ENCODE measurements around the gene TBC1D5.

The TBC1D5 gene

GRCh38 chr3:17232442-17232841 lies 510.0 kb downstream of the TBC1D5 start:
- H2BK120ac ChIP-seq (ENCODE audit: low read depth, low read length), result no peak overlapping the region
- no peak overlapping the region for H3K4me2 ChIP-seq (ENCODE audit: low read length, poor library complexity, severe bottlenecking)
- H2BK5ac ChIP-seq (ENCODE audit: low read depth, low read length, poor library complexity, severe bottlenecking), result no peak overlapping the region
- no peak overlapping the region for H2AK5ac ChIP-seq (ENCODE audit: low read length, severe bottlenecking)
- H3K27ac ChIP-seq (ENCODE audit: low read length, poor library complexity, severe bottlenecking), result no peak overlapping the region
- H2BK12ac ChIP-seq (ENCODE audit: low read length in 2 of 2), result no peak overlapping the region
- H3K4me3 ChIP-seq (ENCODE audit: insufficient read depth in 1 of 2, low read depth in 1 of 2, low read length in 2 of 2), result no peak overlapping the region
- H3K4me1 ChIP-seq (ENCODE audit: control insufficient read depth, insufficient read depth, low read depth, low read length), result no peaks in the 10 kb centered on the region
- no peak overlapping the region for H4K91ac ChIP-seq (ENCODE audit: low read length)
- no peak overlapping the region for H4K8ac ChIP-seq (ENCODE audit: low read length)
- H3K4ac ChIP-seq (ENCODE audit: low read depth in 1 of 2, low read length in 2 of 2), result no peak overlapping the region
- H3K23ac ChIP-seq (ENCODE audit: low read length in 2 of 2), result no peak overlapping the region
- no peak overlapping the region for H2AFZ ChIP-seq (ENCODE audit: low read depth, low read length)
- H3K9me3 ChIP-seq (ENCODE audit: control insufficient read depth, low read length), result no peaks in the 10 kb centered on the region
- H3K18ac ChIP-seq (ENCODE audit: low read depth in 1 of 2, low read length in 2 of 2), result no peak overlapping the region
- no peaks in the 10 kb centered on the region for H3K79me1 ChIP-seq (replicated peaks; ENCODE audit: low read length, poor library complexity, severe bottlenecking)
- no peak overlapping the region for H3K9ac ChIP-seq (ENCODE audit: low read length)
- peaks cover 0 to 5% of the 10 kb centered on the region in 2 experiments for H3K36me3 ChIP-seq (ENCODE audit: control insufficient read depth in 1 of 2, insufficient read depth in 2 of 2, low read depth in 1 of 2, low read length in 2 of 2)
- H3K27me3 ChIP-seq (ENCODE audit: control insufficient read depth in 1 of 2, insufficient read depth in 1 of 2, low read length in 2 of 2), result no peaks in the 10 kb centered on the region
- no peak for DNase-seq
- no peak overlapping the region for H3K14ac ChIP-seq (ENCODE audit: low read length in 2 of 2)
- no peak overlapping the region for H2BK15ac ChIP-seq (ENCODE audit: low read depth, poor library complexity, severe bottlenecking)

GRCh38 chr3:17231537-17232261 lies 510.7 kb downstream of the TBC1D5 start:
- H3K23ac ChIP-seq (ENCODE audit: low read length in 2 of 2), result no peak overlapping the region

DNA sequence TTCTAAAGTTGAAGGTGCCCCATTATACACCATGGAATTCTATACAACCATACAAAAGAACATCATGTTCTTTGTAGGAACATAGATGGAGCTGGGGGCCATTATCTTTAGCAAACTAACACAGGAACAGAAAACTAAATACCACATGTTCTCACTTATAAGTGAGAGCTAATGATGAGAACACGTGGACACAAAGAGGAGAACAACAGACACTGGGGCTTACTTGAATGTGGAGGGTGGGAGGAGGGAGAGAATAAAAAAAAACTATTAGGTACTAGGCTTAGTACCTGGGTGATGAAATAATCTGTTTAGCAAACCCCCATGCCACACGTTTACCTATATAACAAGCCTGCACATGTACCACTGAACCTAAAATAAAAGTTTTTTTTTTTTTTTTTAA lies 515.0 kb downstream of the TBC1D5 start:
- Histone ChIP-seq H3K36me3 (ENCODE audit: control insufficient read depth in 1 of 2, insufficient read depth in 2 of 2, low read depth in 1 of 2, low read length in 2 of 2) (no peaks in the 10 kb centered on the region), H3K4me2 (ENCODE audit: low read length, poor library complexity, severe bottlenecking) (no peak overlapping the region)

More at GRCh38 chr3:17231537-17232261, 510.7 kb downstream of the TBC1D5 start:
- Histone ChIP-seq H2BK12ac (ENCODE audit: low read length in 2 of 2) (no peak overlapping the region), H2BK120ac (ENCODE audit: low read depth, low read length) (no peak overlapping the region), H3K79me1 (replicated peaks; ENCODE audit: low read length, poor library complexity, severe bottlenecking) (no peaks in the 10 kb centered on the region), H2AK5ac (ENCODE audit: low read length, severe bottlenecking) (no peak overlapping the region), H4K91ac (ENCODE audit: low read length) (no peak overlapping the region), H3K4me1 (ENCODE audit: control insufficient read depth, insufficient read depth, low read depth, low read length) (no peaks in the 10 kb centered on the region), H2AFZ (ENCODE audit: low read depth, low read length) (no peak overlapping the region), H3K4ac (ENCODE audit: low read depth in 1 of 2, low read length in 2 of 2) (no peak overlapping the region), H3K18ac (ENCODE audit: low read depth in 1 of 2, low read length in 2 of 2) (no peak overlapping the region), H3K27ac (ENCODE audit: low read length, poor library complexity, severe bottlenecking) (no peak overlapping the region), H3K9ac (ENCODE audit: low read length) (no peak overlapping the region), H3K27me3 (ENCODE audit: control insufficient read depth in 1 of 2, insufficient read depth in 1 of 2, low read length in 2 of 2) (no peaks in the 10 kb centered on the region), H2BK5ac (ENCODE audit: low read depth, low read length, poor library complexity, severe bottlenecking) (no peak overlapping the region), H3K4me3 (ENCODE audit: insufficient read depth in 1 of 2, low read depth in 1 of 2, low read length in 2 of 2) (no peak overlapping the region), H3K4me2 (ENCODE audit: low read length, poor library complexity, severe bottlenecking) (no peak overlapping the region), H3K14ac (ENCODE audit: low read length in 2 of 2) (no peak overlapping the region), H3K9me3 (ENCODE audit: control insufficient read depth, low read length) (no peaks in the 10 kb centered on the region), H4K8ac (ENCODE audit: low read length) (no peak overlapping the region), H2BK15ac (ENCODE audit: low read depth, poor library complexity, severe bottlenecking) (no peak overlapping the region), H3K36me3 (ENCODE audit: control insufficient read depth in 1 of 2, insufficient read depth in 2 of 2, low read depth in 1 of 2, low read length in 2 of 2) (no peaks in the 10 kb centered on the region)
- WGBS, result 94% methylated on average over 1 of the region's 3 CpGs
- no peak for DNase-seq

GRCh38 chr3:17221529-17221928 lies 520.9 kb downstream of the TBC1D5 start:
- Histone ChIP-seq H3K4me2 (ENCODE audit: low read length, poor library complexity, severe bottlenecking) (no peak overlapping the region), H3K27me3 (ENCODE audit: control insufficient read depth in 1 of 2, insufficient read depth in 1 of 2, low read length in 2 of 2) (no peaks in the 10 kb centered on the region), H3K27ac (ENCODE audit: low read length, poor library complexity, severe bottlenecking) (no peak overlapping the region), H2BK120ac (ENCODE audit: low read depth, low read length) (no peak overlapping the region), H2BK5ac (ENCODE audit: low read depth, low read length, poor library complexity, severe bottlenecking) (no peak overlapping the region), H3K79me1 (replicated peaks; ENCODE audit: low read length, poor library complexity, severe bottlenecking) (no peaks in the 10 kb centered on the region), H3K4me1 (ENCODE audit: control insufficient read depth, insufficient read depth, low read depth, low read length) (no peaks in the 10 kb centered on the region), H3K9ac (ENCODE audit: low read length) (no peak overlapping the region), H3K18ac (ENCODE audit: low read depth in 1 of 2, low read length in 2 of 2) (no peak overlapping the region), H2BK15ac (ENCODE audit: low read depth, poor library complexity, severe bottlenecking) (no peak overlapping the region), H2AFZ (ENCODE audit: low read depth, low read length) (no peak overlapping the region), H3K4ac (ENCODE audit: low read depth in 1 of 2, low read length in 2 of 2) (no peak overlapping the region), H3K9me3 (ENCODE audit: control insufficient read depth, low read length) (peaks cover 10% of the 10 kb centered on the region), H3K36me3 (ENCODE audit: control insufficient read depth in 1 of 2, insufficient read depth in 2 of 2, low read depth in 1 of 2, low read length in 2 of 2) (no peaks in the 10 kb centered on the region), H4K91ac (ENCODE audit: low read length) (no peak overlapping the region), H3K14ac (ENCODE audit: low read length in 2 of 2) (no peak overlapping the region), H2AK5ac (ENCODE audit: low read length, severe bottlenecking) (no peak overlapping the region), H2BK12ac (ENCODE audit: low read length in 2 of 2) (no peak overlapping the region), H4K8ac (ENCODE audit: low read length) (no peak overlapping the region), H3K23ac (ENCODE audit: low read length in 2 of 2) (no peak overlapping the region), H3K4me3 (ENCODE audit: insufficient read depth in 1 of 2, low read depth in 1 of 2, low read length in 2 of 2) (no peak overlapping the region)
- 90% methylated on average over 1 of the region's 1 CpG for WGBS
- no peak for DNase-seq

More for the DNA sequence above, 515.0 kb downstream of the TBC1D5 start:
- H2AFZ ChIP-seq (ENCODE audit: low read depth, low read length), result no peak overlapping the region
- no peak overlapping the region for H2BK5ac ChIP-seq (ENCODE audit: low read depth, low read length, poor library complexity, severe bottlenecking)
- no peak overlapping the region for H2BK120ac ChIP-seq (ENCODE audit: low read depth, low read length)
- H3K9me3 ChIP-seq (ENCODE audit: control insufficient read depth, low read length), result no peaks in the 10 kb centered on the region
- H3K4me3 ChIP-seq (ENCODE audit: insufficient read depth in 1 of 2, low read depth in 1 of 2, low read length in 2 of 2), result no peak overlapping the region
- DNase-seq, result no peak
- H3K79me1 ChIP-seq (replicated peaks; ENCODE audit: low read length, poor library complexity, severe bottlenecking), result no peaks in the 10 kb centered on the region
- no peak overlapping the region for H4K8ac ChIP-seq (ENCODE audit: low read length)
- WGBS, result no CpG with 5 or more reads among the region's 2 CpGs
- no peak overlapping the region for H2BK15ac ChIP-seq (ENCODE audit: low read depth, poor library complexity, severe bottlenecking)
- H3K18ac ChIP-seq (ENCODE audit: low read depth in 1 of 2, low read length in 2 of 2), result no peak overlapping the region
- no peak overlapping the region for H3K9ac ChIP-seq (ENCODE audit: low read length)
- no peak overlapping the region for H2AK5ac ChIP-seq (ENCODE audit: low read length, severe bottlenecking)
- H3K14ac ChIP-seq (ENCODE audit: low read length in 2 of 2), result no peak overlapping the region
- H3K4me1 ChIP-seq (ENCODE audit: control insufficient read depth, insufficient read depth, low read depth, low read length), result no peaks in the 10 kb centered on the region
- no peak overlapping the region for H3K23ac ChIP-seq (ENCODE audit: low read length in 2 of 2)
- no peaks in the 10 kb centered on the region for H3K27me3 ChIP-seq (ENCODE audit: control insufficient read depth in 1 of 2, insufficient read depth in 1 of 2, low read length in 2 of 2)
- no peak overlapping the region for H4K91ac ChIP-seq (ENCODE audit: low read length)
- no peak overlapping the region for H3K4ac ChIP-seq (ENCODE audit: low read depth in 1 of 2, low read length in 2 of 2)
- no peak overlapping the region for H2BK12ac ChIP-seq (ENCODE audit: low read length in 2 of 2)
- H3K27ac ChIP-seq (ENCODE audit: low read length, poor library complexity, severe bottlenecking), result no peak overlapping the region

All from mesenchymal stem cell (in vitro differentiated cells and primary cell).